ENCODE measurements around the gene ZNF853. TPM values are rescaled to one million over a fixed set of nuclear protein-coding genes. Genes with fewer than 3 reads are reported as not detected.
A peak's percentile ranks its signal among the peaks of the same experiment; 100 is the strongest.

The ZNF853 gene
- total and polyA plus RNA-seq, 5 experiments from 2014 or later: 3.1 to 9.5 (median 8.2) TPM

DNA sequence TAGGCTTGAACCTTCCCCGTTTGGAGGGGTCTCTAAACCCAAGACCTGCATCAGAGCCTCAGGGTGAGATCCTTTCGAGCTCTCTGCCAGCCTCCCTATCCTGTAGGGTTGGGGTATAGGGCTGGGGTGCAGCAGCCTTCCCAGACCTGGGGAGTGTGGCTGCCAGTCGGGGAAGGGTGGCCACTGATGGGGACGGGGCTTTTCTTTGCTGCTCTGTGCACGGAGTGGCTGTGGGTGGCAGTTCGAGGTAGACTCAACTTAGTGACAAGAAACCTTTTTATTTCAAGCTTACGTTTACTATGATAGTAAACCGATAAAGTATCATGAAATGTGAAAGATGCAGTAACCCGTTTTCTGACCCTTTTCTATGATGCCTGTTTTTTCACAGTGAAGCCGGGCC is 34.7 kb downstream of the ZNF853 start:
- POLR2A ChIA-PET: no interaction called here
- no peak for ATAC-seq
- peaks cover 0 to 59% (median 44%) of the 10 kb centered on the region in 3 donors for H3K36me3 Mint-ChIP-seq

DNA sequence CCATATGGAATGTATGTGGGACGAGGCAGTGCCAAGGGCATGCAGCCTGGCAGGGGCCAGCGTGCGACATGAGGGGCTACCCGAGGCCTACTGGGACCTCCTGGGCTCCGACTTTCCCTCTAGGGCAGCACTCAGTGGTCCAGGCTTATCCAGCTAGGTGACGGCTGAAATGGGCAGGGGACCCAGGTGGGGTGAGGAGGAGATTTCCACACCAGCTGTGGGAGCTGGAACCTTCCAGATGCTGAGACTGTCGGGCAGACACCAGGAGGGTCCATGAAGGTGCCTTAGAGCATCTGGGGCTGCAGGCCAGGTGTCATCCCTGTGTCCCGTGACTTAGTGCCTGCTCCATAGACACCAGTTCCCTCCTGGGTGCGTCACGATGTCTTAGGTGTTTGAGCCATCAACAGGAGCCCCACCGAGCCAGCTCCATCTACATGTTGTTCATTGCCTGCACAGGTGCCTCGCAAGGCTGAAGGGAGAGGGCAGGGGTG is 35.2 kb downstream of the ZNF853 start:
- DNase-seq (peak in 1 of 10 donors; percentile 42), ATAC-seq (no peak)
- POLR2A ChIA-PET: no interaction called here
- Mint-ChIP-seq H3K27ac (peak overlapping the region in 5 of 10 donors; percentile 10 to 81 (median 46)), H3K27me3 (no peaks in the 10 kb centered on the region), H3K4me1 (peaks cover 0 to 6% (median under 1%) of the 10 kb centered on the region in 4 donors), H3K9me3 (peaks cover 0 to 21% (median 0%) of the 10 kb centered on the region in 9 donors), H3K4me3 (no peak overlapping the region), H3K36me3 (peaks cover 0 to 61% (median 48%) of the 10 kb centered on the region in 3 donors)

More for the DNA sequence above, 34.7 kb downstream of the ZNF853 start:
- no peak for DNase-seq
- Mint-ChIP-seq H3K4me3 (no peak overlapping the region), H3K9me3 (peaks cover 0 to 17% (median 0%) of the 10 kb centered on the region in 9 donors), H3K27me3 (no peaks in the 10 kb centered on the region), H3K4me1 (peaks cover 0 to 6% (median under 1%) of the 10 kb centered on the region in 4 donors), H3K27ac (peak overlapping the region in 4 of 10 donors; percentile 40 to 62 (median 48))

DNA sequence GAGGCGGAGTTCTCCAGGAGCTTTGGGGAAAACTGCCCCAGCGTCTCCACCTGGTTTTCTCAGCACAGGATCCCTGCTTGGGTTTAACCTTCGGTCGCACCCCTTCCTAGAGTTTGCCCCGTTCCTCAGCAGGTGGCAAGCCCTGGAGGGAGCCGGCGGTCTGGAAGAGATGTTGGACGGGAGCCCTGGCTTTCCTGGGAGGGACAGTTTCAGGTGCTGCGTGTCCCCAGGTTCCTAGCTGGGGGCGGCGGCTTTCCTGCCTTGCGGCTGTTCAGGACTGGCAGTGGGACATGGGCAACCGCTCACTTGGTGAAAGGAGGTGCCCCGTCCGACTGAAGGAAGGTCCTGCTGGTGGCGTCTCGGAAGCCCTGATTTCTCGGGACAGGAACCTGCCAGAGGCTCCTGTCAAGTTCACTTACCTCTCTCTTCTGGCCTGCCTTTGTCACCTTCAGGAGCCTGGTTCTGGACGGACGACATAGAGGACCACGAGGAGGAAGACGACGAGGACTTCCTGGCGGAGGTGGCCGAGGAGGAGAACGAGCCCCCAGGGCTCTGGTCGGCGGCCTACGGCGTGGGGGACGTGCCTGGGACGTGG is 36.5 kb downstream of the ZNF853 start:
- H3K4me1 Mint-ChIP-seq: peaks cover 0 to 3% (median under 1%) of the 10 kb centered on the region in 4 donors
- DNase-seq: peak in 1 of 10 donors; percentile 43
- no peaks in the 10 kb centered on the region for H3K27me3 Mint-ChIP-seq
- ATAC-seq: no peak
- H3K36me3 Mint-ChIP-seq: peaks cover 0 to 58% (median 45%) of the 10 kb centered on the region in 3 donors
- POLR2A ChIA-PET: no interaction called here
- H3K27ac Mint-ChIP-seq: no peak overlapping the region
- no peak overlapping the region for H3K4me3 Mint-ChIP-seq
- H3K9me3 Mint-ChIP-seq: peaks cover 0 to 21% (median 0%) of the 10 kb centered on the region in 9 donors

DNA sequence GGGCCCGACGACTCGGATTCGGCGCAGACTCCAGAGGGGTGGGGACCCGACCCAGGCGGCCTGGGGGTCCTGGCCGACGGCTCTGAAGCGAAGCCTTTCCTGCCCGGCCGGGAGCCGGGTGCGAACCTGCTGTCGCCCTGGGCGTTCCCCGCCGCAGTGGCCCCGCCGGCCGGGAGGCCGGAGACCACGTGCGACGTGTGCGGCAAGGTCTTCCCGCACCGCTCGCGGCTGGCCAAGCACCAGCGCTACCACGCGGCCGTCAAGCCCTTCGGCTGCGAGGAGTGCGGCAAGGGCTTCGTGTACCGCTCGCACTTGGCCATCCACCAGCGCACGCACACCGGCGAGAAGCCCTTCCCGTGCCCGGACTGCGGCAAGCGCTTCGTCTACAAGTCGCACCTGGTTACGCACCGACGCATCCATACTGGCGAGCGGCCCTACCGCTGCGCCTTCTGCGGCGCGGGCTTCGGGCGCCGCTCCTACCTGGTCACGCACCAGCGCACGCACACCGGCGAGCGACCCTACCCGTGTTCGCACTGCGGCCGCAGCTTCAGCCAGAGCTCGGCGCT is 37.1 kb downstream of the ZNF853 start:
- H3K4me3 Mint-ChIP-seq: no peak overlapping the region
- H3K27ac Mint-ChIP-seq: no peak overlapping the region
- H3K4me1 Mint-ChIP-seq: peaks cover 0 to 2% (median 0%) of the 10 kb centered on the region in 4 donors
- POLR2A ChIA-PET: no interaction called here
- H3K9me3 Mint-ChIP-seq: peaks cover 0 to 21% (median 0%) of the 10 kb centered on the region in 9 donors
- DNase-seq: peak in 1 of 10 donors; percentile 45
- no peaks in the 10 kb centered on the region for H3K27me3 Mint-ChIP-seq
- H3K36me3 Mint-ChIP-seq: peaks cover 0 to 54% (median 40%) of the 10 kb centered on the region in 3 donors
- ATAC-seq: no peak

DNA sequence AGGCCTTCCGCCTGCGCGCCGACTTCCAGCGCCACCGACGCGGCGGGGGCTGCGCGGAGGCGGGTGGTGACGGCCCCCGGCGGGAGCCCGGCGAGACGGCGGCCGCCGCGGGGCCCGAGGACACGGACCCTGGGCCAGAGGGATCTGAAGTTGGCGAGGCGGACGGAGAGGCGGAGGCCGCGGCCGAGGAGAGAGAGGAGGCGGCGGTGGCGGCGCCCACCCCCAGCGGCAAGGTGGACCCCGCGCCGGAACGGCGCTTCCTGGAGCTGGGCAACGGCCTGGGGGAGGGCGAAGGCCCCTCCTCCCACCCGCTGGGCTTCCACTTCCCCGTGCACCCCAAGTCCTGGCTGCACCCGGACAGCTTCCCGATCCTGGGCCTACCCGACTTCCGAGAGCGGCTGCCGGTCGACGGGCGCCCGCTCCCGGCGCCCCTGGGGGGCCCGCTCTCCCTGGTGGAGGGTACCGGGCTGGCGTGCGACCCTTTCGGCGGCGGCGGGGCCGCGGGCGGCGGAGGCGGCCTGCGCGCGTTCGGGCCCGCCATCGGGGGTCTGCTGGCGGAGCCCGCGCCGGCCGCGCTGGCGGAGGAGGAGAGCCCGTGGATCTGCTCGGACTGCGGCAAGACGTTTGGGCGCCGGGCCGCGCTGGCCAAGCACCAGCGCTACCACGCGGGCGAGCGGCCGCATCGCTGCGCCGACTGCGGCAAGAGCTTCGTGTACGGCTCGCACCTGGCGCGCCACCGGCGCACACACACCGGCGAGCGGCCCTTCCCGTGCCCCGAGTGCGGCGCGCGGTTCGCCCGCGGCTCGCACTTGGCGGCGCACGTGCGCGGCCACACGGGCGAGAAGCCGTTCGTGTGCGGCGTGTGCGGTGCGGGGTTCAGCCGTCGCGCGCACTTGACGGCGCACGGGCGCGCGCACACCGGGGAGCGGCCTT is 37.9 kb downstream of the ZNF853 start:
- Mint-ChIP-seq H3K36me3 (peaks cover 0 to 50% (median 40%) of the 10 kb centered on the region in 3 donors), H3K27me3 (no peaks in the 10 kb centered on the region), H3K4me1 (no peaks in the 10 kb centered on the region), H3K27ac (no peak overlapping the region), H3K4me3 (no peak overlapping the region), H3K9me3 (peaks cover 0 to 21% (median 0%) of the 10 kb centered on the region in 9 donors)
- ATAC-seq (no peak), DNase-seq (peak in 1 of 10 donors; percentile 53)
- POLR2A ChIA-PET: no interaction called here

DNA sequence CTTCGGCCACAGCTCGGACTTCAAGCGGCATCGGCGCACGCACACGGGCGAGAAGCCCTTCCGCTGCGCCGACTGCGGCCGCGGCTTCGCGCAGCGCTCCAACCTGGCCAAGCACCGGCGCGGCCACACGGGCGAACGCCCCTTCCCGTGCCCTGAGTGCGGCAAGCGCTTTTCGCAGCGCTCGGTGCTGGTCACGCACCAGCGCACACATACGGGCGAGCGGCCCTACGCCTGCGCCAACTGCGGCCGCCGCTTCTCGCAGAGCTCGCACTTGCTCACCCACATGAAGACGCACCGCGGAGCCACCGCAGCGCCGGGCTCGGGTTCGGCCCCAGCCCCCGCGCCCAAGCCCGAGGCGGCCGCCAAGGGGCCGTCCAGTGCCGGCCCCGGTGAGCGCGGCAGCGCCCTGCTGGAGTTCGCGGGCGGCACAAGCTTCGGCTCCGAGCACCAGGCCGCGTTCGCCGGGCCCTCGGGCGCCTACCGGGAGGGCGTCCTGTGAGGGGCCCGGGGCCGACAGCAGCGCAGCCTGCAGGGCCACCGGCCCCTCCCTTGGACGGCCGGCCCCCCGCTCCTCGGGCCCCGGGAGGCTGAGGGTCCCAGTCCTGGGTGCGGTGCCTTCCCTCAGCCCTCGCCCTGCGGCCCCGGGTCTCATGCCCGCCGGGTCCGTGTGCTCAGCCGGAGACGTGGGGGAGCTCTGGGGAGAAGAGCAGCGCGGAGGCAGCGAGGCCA is 38.9 kb downstream of the ZNF853 start:
- Mint-ChIP-seq H3K9me3 (peaks cover 0 to 21% (median 0%) of the 10 kb centered on the region in 9 donors), H3K27me3 (no peaks in the 10 kb centered on the region), H3K27ac (peak overlapping the region in 1 of 10 donors; percentile 71), H3K4me1 (peaks cover 6 to 9% (median 8%) of the 10 kb centered on the region in 4 donors), H3K36me3 (peaks cover 0 to 46% (median 34%) of the 10 kb centered on the region in 3 donors), H3K4me3 (no peak overlapping the region)
- no peak for DNase-seq
- POLR2A ChIA-PET: no interaction called here
- ATAC-seq: no peak

DNA sequence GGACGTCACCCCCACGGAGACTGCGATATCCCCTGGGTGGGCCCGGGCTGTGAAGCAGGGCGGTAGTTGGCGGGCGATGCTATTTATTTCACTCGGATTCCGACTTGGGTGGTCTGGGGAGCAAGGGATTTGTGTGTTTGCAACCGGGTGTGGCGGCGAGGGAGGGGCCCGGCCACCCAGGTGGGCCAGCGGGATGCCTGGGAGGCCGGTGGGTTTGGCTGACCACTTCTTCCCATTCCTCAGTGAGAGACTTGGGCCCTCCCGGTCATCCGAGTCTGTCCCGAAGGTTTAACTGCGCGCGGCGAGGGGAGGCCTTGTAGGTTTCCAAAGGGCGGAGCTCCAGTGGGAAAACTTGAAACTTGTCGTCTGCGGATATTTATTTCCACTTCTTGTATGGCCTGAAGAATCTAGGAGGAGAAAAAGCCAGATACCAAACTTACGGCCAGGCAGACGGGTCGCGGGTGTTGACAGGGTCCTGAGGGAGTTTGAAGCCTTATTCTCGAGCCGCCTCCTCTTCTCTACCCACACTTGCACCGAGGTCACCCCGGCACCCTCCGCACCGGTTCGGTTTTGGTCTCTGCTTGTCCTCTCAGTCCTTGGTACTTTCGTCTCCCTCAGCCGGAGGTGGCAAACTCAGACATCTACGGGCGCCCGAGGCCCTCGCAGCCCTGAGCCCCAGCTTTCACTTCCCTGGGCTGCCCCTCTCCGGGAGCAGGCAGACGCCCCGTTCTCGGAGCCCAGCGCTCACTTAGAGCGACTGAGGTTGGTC is 39.6 kb downstream of the ZNF853 start:
- peaks cover 8 to 14% (median 13%) of the 10 kb centered on the region in 4 donors for H3K4me1 Mint-ChIP-seq
- peak overlapping the region in 1 of 10 donors; percentile 71 for H3K27ac Mint-ChIP-seq
- no peak overlapping the region for H3K4me3 Mint-ChIP-seq
- peaks cover 0 to 21% (median 0%) of the 10 kb centered on the region in 9 donors for H3K9me3 Mint-ChIP-seq
- DNase-seq: no peak
- no peaks in the 10 kb centered on the region for H3K27me3 Mint-ChIP-seq
- peaks cover 0 to 39% (median 29%) of the 10 kb centered on the region in 3 donors for H3K36me3 Mint-ChIP-seq
- POLR2A ChIA-PET: no interaction called here
- no peak for ATAC-seq

DNA sequence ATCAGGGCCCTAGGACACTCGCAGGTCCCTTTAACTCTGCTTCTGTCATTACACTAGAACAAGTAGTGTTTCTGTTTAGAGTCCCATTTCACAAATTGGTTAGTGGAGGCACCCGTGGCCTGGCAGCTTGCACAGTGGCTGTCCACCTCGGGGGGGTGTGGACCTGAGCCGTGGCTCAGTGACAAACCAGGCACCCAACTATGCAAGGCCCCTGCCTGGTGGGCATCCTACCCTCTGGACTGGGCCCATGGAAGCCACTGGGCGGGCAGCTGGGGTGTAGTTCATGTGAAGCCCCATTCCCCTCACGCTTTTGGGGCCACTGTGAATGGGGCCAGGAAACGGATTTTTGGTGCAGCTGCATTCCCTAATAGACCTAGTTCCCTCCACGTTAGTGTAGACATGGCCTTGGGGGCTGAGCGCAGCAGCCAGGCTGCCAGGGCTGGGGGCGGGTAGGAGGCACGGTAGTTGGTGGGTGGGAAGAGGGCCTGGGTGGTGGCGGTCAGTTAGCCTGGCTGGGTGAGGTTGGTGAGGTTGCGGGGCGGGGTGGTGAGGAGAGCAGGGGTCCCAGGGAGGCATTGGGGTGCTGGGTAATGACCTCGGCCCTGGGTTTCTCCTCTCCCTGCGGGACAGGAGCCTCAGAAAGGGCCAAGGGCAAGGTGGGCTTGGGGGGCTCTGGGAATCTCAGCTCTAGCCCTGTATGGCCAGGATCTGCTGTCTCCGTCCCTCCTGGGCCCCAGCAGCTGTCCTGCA is 40.4 kb downstream of the ZNF853 start:
- DNase-seq: no peak
- no peak for ATAC-seq

DNA sequence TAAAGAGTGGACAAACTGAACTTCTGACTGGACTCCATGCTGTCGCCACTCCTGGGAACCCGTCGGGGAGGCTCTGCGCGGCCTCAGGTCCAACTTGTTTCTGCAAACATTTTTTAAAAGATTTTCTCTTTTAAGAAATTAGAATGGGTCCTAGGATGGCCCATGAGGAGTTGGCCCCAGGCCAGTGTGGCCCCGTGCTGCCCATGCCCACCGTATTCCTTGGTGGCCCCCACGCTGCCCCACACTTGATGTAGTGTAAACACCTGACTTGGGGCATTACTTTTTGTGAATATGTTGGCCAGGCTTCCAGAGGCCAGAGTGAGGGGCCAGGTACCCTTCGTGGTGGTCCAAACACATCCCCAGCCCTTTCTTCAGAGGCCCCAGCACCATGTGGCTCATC is 41.0 kb downstream of the ZNF853 start:
- Mint-ChIP-seq H3K9me3 (peaks cover 0 to 10% (median 0%) of the 10 kb centered on the region in 9 donors), H3K4me1 (peaks cover 8 to 14% (median 13%) of the 10 kb centered on the region in 4 donors), H3K36me3 (peaks cover 0 to 25% (median 15%) of the 10 kb centered on the region in 3 donors), H3K4me3 (no peak overlapping the region), H3K27me3 (no peaks in the 10 kb centered on the region), H3K27ac (peak overlapping the region in 1 of 10 donors; percentile 6)
- ATAC-seq (no peak), DNase-seq (no peak)
- POLR2A ChIA-PET: interaction anchor here (0.6 kb wide), 2 partner anchors 39 to 115 kb away, joined by 3 read pairs; no protein-coding TSS in a partner anchor

More for the DNA sequence above, 40.4 kb downstream of the ZNF853 start:
- peaks cover 0 to 31% (median 21%) of the 10 kb centered on the region in 3 donors for H3K36me3 Mint-ChIP-seq
- peaks cover 0 to 14% (median 0%) of the 10 kb centered on the region in 9 donors for H3K9me3 Mint-ChIP-seq
- POLR2A ChIA-PET: no interaction called here
- no peak overlapping the region for H3K4me3 Mint-ChIP-seq
- no peaks in the 10 kb centered on the region for H3K27me3 Mint-ChIP-seq
- peak overlapping the region in 2 of 10 donors; percentile 34 to 75 for H3K27ac Mint-ChIP-seq
- peaks cover 8 to 14% (median 13%) of the 10 kb centered on the region in 4 donors for H3K4me1 Mint-ChIP-seq

DNA sequence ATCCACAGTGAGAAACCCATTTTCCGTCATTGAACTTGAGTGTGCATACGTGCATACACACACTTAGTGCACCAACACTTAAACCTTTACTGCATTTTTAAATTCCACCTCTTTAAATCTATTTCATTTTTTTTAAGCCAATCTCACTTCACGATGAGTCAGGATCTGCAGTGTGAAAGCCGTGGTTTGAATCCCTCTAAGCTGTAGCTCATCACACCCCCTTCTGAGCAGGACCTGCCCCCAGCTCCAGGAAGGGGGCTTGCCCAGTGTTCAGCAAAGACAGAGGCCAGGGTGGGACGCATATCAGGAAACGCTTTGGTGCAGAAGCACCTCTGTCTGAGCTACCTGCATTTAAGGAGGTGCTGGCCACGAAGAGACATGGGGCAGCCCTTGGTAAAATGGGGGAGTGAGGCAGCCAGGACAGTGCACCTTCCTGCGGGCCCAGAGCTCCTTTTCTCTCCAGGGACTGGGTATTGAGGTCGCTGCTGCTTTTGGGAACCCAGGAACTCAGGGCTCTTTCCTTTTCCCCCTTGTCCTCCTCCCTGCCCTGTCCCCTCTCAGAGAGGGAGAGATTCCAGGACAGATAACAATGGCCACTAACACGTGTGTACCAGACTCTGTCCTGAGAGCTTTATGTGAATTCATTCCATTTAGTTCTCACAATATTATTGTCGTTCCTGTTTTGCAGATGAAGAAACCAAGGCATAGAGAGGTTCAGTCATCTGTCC is 43.4 kb downstream of the ZNF853 start:
- ATAC-seq: peak; percentile 39 to 68
- H3K27ac Mint-ChIP-seq: peak overlapping the region in 8 of 10 donors; percentile 31 to 82 (median 70)
- DNase-seq: no peak
- H3K9me3 Mint-ChIP-seq: peaks cover 0 to 7% (median 0%) of the 10 kb centered on the region in 9 donors
- peaks cover 8 to 18% (median 13%) of the 10 kb centered on the region in 4 donors for H3K4me1 Mint-ChIP-seq
- H3K27me3 Mint-ChIP-seq: peaks cover 0 to 3% (median 0%) of the 10 kb centered on the region in 5 donors
- peaks cover 0 to 18% (median 7%) of the 10 kb centered on the region in 3 donors for H3K36me3 Mint-ChIP-seq
- POLR2A ChIA-PET: interaction anchor here (0.6 to 0.9 kb wide), 2 partner anchors 23 to 42 kb away, joined by 3 read pairs; no protein-coding TSS in a partner anchor
- H3K4me3 Mint-ChIP-seq: no peak overlapping the region

All from naive thymus-derived CD8-positive, alpha-beta T cell (primary cell).